Brain pericyte (primary cell): ENCODE data around the gene CSNK1G2.

Experiments used
- DNase-seq: peaks from one replicate; pipeline ENCODE4 v3.0.0-alpha.2; 2012; ENCODE audit warnings: low read depth, low spot score

The CSNK1G2 gene

DNA sequence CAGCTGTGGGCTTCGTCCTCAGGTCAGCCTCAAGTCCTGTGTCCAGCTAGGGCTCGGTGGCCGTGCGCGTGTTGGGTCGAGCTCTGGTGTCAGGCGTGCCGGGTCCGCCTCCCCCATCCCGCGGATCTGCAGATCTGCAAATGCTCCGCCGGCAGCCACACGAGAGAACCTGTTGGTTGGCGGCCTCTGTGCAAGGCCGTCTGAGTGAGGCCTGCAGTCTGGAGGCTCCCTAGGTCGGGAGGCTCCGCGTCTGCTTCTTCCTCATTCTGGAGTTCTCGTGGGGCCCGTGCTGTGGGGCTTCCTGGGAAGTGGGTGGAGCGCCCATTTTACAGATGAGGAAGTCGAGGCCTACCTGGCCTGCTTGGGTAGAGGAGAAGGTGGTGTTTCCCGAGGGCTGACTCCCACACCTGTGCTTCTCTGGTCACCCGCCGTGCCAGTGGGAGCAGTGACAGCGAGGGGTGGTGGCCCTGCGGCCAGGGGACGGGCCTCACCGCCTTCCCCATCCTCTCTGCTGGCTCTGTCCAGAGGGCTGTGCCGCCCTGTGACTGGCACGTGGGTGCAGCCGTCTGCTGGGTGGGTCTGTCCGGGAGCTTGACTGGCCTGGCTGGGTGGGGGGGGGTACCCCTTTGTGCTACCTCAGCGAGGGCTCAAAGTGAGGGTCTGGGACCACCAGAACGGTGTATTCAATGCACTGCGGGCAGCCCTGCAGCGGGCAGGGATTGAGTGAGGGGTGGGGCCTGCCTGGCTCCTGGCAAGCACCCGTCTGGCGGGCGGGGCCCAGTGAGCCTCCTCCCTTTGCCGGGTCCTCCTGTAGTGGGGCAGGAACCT lies 3.3 kb downstream of the CSNK1G2 start:
- no peak for DNase-seq

DNA sequence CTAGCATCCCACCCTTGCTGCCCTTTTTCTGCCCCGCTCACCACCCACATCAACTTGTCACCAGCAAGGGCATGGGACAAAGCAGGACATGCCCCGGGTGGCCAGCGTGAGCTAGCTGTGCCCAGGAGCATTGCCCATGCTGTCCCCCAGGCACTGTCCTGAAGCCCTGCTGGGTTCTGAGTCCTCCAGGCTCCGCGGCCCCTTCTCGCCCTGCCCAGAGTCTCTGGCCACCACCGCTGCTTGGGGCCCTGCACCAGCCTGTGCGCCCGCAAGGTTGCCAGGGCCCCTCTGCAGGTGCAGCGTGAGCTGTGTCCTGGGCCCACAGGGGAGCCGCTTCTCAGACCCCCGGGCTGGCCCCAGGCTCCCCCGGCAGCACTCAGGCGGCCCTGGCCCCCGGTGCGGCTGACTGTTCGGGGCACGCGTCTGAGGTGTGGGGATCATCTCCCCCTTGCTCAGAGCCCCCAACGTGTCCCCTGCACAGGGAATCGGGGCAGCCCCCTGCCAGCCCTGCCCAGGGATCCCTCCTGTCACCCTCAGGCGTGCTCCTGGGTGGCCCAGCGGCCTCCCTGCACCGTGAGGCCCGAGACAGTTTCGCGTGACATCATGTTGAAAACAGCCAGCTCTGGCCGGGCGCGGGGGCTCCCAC lies 4.1 kb downstream of the CSNK1G2 start:
- DNase-seq = no peak

DNA sequence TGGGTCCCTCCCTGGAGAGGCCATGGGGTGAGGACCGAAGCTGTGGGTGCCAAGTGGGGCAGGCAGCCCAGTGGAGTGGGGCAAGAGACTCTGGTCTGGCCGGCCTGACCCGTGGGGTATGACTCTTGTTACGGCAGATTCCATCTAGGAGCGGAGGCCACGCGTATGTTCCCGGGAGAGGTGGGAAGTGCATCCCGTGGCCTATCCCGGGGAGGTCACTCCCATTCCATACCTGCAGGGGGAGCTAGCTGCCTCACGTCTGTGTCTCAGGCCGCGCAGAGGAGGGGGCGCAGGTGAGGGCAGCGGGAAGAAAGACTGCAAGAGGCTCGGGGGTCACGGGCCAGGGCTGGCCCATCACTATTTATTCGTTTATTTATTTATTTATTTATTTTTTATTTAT lies 4.9 kb downstream of the CSNK1G2 start:
- DNase-seq = no peak

DNA sequence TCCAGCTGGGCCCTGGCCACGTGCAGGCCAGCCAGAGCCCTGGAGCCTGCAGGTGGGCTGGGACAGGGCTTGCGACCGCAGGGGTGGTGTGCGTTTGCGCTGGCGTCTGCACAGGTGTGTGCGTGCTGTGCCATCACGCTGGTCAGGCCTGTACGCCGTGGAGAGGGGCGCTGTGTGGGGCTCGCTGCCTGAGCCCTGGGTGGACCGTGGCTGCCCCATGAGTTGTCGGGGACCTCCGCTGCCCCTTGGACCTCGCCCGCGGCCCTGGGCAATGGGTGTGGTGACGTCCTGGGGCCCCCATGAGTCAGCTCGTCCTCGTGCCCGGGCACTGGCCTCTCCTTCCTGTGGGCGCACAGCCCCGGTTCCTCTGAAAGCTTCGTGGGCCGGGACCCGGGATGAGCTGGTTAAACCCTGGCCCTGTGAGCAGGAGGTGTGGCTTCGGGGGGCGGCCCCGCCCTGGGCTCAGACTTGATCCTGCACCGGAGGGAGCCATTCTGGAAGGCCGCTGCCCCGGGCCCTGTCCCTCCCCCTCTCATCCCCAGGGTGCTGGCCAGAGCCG lies 6.8 kb downstream of the CSNK1G2 start:
- DNase-seq = no peak

DNA sequence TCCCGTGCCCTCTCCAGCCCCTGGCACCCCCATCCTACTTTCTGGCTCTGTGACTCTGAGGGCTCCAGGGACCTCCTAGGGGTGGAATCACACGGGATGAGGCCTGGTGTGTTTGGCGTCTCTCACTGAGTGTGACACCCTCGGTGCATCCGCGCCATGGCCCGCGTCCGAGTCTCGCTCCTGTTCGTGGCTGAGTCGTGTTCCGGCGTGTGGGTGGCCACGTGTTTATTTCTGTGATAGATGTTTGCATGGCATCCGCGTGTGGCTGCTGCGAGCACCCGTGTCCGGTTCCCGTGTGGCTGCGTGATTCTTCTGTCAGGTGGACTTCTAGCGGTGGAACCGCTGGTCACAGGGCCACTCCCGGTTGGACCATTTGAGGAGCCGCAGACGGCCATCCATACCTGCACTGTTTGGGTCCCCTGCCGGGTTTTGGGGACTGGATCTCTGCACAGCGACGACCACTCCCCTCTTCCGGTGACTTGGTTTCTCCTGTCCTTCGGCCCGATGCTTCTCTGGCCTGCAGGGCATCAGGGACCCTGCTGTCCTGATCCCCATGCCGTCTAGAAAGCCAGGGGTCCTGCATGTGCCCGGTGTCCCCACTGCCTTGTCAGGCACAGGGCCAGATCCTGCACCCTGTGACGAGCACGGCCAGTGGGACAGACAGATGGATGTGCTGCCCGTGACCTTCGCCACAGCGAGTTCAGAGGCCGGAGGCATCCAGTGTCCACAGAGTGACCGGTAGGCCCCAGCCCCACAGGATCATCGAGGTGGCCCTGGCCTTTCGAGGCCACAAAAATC lies 8.5 kb downstream of the CSNK1G2 start:
- no peak for DNase-seq

DNA sequence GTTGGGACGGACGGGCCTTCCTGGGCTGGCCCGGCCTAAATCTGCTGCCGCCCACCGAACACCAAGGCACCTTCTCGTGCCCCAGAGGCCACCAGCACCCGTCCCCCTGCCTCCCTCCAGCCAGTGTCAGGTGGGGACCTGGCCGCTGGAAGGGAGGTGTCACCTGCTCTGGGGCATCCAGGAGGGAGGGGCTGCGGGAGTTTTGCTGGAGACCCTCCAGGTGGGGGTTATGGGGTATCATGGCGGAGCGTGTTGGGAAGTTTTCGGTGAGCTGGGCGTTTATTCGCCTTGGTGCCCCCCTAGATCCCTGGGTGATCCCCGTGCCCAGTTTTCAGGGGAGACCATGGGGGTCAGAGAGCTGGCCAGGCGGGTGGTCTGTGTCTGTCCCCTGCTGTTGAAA lies 9.7 kb downstream of the CSNK1G2 start:
- no peak for DNase-seq

DNA sequence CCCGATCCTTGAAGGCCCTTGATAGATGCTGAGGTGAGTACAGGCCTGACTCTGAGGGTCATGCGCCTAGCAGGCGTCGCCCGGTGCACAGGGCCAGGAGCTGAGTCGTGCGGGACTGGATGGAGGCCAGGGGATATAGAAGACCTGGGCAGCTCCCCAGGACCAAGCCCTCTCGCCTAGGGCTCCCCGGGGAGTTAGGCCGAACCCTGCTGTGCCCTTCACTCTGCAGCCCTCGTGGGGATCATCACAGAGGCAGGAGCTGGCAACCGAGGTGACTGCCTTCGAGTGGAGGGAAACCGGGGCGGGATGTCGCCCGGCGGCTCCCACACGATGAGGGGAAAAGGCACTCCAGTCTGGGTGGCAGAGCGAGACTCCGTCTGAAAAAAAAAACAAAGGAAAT lies 11.7 kb downstream of the CSNK1G2 start:
- DNase-seq = no peak

DNA sequence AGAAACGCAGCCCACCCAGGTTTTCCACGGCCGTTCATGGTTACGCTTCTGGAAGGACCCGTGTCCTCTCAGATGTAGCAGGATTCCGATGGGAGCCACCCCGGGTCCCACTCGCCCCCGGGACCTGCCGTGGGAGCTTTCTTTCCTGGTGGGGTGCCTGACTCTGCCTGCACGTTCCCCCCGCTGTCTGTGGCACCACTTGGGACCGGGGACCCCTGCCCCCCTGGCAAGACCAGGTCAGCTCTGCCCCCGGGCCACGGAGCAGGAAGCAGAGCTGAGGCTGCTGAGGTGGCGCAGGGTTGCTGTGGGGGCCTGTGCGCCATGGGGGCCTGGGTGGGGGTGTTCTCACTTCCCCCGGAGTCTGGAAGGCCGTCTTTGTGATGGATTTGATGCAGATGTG lies 12.1 kb downstream of the CSNK1G2 start:
- DNase-seq = no peak

DNA sequence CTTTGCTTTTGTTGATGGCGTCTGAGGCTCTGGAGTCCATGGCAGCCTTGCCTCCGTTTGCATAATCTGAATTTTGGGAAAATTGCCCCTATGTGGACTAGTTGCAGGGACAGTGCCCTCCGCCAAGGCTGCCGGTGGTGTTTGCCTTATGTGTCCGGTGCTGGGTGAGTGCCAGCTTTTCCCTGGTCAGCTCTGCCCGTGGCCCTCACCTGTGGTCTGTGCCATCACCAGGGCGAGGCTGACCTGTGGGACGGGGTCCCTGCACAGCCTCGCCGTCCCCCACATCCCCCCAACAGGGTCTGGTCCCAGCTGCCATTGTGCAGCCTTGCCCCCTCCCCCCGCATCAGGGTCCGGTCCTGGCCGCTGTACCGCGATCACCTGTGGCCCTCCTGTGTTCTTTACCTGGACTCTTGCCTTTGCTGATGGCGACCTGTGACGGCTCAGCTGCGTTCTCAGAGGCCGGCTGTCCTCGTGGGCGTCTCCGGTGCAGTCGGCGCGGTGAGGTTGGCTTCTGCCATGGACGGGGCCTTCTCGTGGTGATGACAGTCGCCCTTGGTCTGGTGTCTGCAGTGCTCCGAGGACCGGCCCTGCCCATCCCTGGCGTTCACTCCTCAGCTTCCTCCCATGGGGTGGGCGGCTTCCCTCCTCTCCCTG lies 12.6 kb downstream of the CSNK1G2 start:
- no peak for DNase-seq

DNA sequence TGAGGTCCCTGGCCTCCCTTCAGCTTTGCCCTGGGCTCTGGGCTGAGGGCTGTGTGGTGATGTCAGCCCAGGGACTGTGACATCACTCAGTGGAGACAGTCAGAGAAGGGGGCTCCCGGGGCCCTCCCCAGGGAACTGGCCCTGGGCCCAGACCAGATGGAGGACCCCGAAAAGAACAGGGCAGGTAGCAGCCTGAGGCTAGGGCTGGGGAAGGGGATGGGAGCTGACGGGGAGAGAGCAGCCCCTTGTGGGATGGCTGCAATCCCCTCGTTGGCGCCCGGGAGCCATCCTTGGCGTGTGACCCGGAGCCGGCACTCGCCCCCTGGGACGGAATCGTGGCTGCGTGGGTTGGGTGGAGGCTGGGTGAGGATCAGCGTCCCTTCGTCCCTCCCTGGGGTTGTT lies 13.6 kb downstream of the CSNK1G2 start:
- DNase-seq = no peak

DNA sequence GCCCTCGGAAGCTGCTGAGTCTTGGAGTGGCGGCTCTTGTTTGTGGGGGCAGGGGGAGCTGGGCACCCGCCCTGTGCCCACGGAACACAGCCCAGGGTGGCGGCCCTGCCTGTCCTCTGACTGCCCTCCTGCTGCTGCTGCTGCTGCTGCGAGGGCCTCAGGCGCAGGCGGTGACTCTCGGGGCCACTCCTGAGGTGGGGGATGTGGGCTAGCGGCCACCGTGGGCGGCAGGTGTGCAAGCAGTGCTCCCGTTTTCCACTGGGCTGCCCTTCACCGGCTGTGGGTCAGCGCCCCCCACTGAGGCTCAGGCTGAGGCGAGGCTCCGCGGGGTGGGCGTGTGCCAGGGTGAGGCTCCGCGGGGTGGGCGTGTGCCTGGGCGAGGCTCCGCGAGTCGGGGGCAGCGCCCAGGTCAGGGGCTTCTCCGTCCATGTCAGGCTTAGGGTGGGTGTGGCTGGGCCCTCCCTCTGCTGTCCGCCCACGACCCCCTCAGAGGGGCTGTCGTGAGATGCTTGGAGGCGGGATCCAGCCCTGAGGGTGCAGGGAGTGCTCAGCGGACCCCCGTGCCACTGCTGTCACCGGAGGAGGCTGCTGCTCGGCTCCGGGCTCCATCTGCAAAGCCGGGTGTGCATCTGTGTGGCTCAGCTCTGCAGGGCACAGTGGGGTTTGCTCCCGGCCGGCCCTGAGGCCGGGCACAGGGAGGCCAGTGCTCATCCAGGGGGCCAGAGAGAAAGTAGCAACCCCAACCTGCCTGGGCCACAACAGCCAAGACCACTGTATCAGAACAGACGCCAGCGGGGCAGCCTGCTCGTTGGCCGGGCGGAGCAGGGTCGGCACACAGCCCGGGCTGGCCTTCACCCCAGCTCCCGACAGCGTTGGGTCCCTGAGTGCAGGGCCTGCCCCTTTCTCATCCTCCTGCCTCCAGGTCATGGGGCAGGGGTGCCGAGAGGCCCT lies 14.5 kb downstream of the CSNK1G2 start:
- DNase-seq = no peak

DNA sequence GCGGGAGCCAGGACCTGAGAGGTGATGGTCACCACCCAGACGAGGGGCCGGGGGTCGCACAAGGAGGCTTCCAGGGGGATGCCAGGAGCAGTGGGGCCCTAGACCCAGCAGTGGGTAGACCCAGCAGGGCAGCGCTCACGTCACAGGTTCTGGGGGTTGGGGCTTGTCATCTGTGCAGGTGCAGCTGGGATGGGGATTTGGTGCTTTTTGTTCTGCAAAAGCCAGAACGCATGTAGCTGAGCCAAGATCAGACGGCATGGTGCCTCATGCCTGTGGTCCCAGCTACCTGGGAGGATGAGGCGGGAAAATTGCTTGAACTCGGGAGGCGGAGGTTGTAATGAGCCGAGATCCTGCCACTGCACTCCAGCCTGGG lies 15.1 kb downstream of the CSNK1G2 start:
- no peak for DNase-seq

DNA sequence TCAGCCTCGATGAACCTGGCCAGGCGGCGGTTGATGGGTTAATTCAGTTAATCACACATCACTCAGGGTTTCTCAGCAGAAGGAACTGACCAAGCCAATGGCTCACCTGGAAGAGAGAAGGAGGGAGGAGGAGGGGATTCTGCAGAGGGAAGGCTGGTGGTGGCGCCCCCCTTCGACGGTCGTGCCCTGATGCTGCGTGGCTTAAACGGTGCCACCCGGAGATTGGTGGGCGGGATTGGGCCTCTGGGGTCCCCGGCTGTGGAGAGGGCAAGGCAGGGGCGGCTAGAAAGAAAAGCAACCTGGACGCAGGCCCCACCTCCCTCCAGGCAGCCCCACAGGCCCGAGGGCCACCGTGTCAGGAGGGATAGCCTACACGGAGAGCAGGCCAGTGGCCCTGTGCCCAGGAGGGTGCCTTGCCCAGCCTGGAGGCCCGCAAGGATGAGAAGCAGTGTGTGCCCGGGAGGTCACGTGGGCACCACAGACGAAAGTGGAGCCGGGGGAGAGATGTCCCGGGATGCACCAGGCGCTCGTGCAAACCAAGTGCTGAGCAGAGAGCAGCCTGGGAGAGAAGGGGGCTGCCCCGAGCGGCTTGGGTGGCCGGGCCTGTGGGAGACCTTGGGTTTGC lies 16.0 kb downstream of the CSNK1G2 start:
- DNase-seq = no peak

DNA sequence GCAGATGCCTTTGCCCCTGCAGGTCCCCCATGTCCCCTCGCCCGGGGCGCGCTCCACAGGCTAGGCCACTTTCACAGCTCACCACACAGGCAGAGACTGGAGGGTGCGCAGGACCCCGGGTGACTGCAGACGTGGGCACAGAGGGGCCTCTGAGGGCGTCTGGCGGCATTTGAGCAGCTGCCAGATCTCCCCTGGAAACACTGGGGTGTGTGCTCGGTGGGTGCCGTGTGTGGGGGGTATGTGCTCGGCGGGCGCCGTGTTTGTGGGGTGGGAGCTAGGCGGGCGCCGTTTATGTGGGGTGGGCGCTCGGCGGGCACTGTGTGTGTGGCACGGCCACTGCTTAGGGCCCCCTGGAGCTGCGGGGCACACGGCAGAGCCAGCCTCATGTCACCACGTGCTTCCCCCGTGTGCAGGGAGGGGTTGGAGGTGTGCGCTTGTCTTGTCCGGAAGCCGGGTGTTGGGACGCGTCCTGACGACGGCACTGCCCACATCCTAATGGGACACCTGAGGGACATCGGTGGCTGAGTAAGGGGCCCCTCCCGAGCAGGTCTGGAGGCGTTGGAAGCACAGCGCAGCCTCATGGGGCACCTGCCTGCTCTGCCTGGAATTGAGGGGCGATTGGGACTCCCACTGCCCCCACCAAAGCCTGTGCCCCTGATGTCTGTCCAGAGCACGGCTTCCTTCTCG lies 16.7 kb downstream of the CSNK1G2 start:
- no peak for DNase-seq

DNA sequence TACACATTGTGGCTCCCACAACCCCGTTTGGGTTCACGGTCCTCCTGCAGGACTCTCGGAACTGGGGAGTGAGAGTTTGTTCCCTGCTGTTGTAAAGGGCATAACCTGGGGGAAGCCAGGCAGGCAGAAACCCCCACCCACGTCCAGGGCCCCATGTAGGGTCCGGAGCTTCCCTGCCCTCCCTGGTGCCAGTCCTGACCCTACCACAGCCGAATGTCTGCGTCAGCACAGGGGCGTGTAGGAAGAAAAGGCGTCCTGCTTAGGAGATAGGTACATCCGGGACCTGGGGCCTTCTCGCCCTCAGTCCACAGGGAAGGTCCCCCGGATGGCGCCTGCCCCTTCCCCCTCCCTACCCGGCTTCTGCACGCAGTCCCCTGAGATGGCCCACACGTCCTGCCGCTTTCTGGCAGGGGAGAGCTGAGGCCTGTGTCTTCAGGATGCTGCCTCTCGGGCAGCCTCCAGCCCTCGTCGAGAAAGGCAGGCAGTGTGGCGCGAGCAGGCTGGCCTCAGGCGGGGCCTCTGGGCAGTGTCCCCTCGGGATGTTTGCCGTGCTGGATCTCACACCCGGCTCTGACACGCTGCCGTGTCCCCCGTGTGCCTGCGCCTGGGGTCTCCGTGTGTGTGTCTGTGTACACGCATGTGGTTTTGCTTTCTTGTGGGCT lies 19.1 kb downstream of the CSNK1G2 start:
- DNase-seq = no peak

DNA sequence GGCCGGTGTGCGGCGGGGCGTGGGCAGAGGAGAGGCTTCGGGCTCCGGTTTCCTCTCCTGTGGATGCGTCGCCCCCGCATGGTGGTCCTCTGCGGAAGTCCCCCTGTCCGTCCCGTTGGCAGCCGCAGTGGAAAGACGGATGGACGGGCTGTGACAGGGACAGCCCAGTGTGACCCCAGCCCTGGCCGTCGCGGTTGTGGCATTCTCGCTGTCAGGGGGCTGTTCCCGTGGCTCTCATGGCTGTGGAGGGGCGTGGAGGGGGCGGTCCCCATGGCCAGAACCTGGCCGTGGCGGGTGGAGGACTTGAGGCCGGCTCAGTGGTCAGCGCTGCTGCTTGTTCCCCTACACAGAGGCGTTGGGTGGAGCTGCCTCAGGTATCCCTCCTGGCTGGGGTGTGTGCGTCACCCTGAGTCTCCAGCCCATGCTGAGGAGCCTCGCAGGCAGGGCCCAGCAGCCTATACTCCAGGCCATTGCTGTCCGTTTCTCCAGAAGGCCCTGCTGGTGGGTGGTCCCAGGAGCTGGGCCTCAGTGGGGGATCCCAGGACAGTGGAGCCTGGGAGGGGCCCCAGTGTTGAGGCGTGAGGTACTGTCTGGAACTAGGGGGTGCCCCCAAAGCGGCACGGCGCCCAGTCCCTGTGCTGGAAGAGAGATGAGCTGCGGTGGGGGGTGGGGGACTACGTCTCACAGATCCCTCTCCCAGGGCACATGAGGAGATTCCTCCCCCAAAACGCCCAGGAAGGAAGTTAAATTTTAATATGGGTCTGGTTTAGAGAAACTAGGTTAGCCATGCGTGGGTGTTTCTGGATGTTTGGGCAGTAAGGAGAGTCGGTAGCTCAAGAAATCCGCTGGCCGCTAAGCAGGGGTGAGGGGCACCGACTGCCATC lies 20.3 kb downstream of the CSNK1G2 start:
- no peak for DNase-seq

DNA sequence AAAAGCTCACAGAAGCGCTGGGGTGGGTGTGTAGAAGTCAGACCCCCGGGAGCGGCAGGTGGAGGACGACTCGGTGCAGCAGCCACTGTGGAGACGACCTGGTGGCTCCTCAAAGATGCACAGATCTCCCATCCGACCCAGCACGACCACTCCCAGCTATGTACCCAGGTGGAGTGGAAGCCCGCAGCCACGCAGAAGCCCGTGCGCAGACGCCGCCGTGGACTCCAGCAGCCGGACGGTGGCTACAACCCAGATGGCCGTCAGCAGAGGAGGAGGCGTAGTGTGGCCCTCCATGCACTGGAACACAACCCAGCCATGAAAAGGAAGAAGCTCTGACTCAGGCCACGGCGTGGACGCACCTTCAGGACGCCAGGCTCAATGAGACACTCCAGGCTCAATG lies 21.7 kb downstream of the CSNK1G2 start:
- no peak for DNase-seq

DNA sequence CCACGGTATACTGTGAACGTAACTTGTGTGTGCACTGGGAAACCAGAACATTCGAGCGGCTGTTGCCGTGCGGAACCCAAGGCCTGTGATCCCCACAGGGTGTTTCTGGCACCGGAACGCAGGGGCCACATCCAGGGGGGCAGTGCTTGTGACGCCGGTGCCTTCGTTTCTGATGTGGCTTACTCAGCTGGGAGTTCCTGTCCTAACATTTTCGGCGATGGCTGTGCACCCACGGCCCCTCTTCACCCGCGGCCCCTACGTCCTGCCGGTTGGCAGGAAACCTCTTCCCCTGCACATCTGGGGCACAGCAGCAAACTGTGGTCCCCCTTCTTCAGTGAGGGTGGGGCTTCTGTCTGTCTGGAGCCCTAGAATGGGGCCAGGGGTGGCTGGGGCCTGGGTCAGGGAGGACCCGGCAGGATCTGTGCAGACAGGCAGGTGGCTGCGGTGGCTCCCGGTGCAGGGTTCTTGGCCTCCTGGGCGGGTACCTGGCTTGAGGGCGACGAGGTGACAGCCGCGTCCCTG lies 26.2 kb downstream of the CSNK1G2 start:
- DNase-seq = no peak
